Liver (tissue), 9 donors: ENCODE results near the gene TJP1. TPM values are rescaled to one million over a fixed set of nuclear protein-coding genes. Genes with fewer than 3 reads are reported as not detected.
A peak's percentile ranks its signal among the peaks of the same experiment; 100 is the strongest.

Experiments
- DNase-seq: peaks from one replicate; pipeline ENCODE4 v3.0.0-alpha.2; 2017; ENCODE audit warnings: low spot score
- H3K27ac ChIP-seq, 2 donors: one replicate each; pipeline ENCODE4 v1.7.0; 2013; ENCODE audit warnings: inconsistent platforms in 2 of 2, low read length in 2 of 2, control low read depth in 1 of 2, low read depth in 1 of 2, mild to moderate bottlenecking in 1 of 2
- H3K27me3 ChIP-seq, 4 donors: one replicate each; pipeline versions ENCODE4 v1.6.1 to v1.7.0; 2013; ENCODE audit warnings: low read length in 3 of 4, inconsistent platforms in 1 of 4, mild to moderate bottlenecking in 1 of 4, moderate library complexity in 1 of 4; ENCODE audit not compliant: control insufficient read depth in 4 of 4, insufficient read depth in 4 of 4
- H3K36me3 ChIP-seq, 4 donors: one replicate each; pipeline versions ENCODE4 v1.6.1 to v1.7.0; 2013; ENCODE audit warnings: low read length in 3 of 4, mild to moderate bottlenecking in 3 of 4, low read depth in 1 of 4, moderate library complexity in 1 of 4; ENCODE audit not compliant: control insufficient read depth in 4 of 4, insufficient read depth in 3 of 4
- H3K4me1 ChIP-seq, 4 donors: one replicate each; pipeline versions ENCODE4 v1.6.1 to v1.7.0; 2013; ENCODE audit warnings: low read length in 3 of 4, mild to moderate bottlenecking in 3 of 4, moderate library complexity in 1 of 4; ENCODE audit not compliant: control insufficient read depth in 4 of 4, insufficient read depth in 4 of 4
- H3K4me3 ChIP-seq, 3 donors: one replicate each; pipeline versions ENCODE4 v1.6.1 to v1.7.0; 2013; ENCODE audit warnings: low read length in 3 of 3, control low read depth in 1 of 3, low read depth in 1 of 3, mild to moderate bottlenecking in 1 of 3
- H3K9ac ChIP-seq, 2 donors: one replicate each; pipeline ENCODE4 v1.7.0; 2013; ENCODE audit warnings: low read length in 2 of 2, mild to moderate bottlenecking in 2 of 2, moderate library complexity in 2 of 2, control low read depth in 1 of 2, low read depth in 1 of 2
- H3K9me3 ChIP-seq, 4 donors: one replicate each; pipeline versions ENCODE4 v1.6.1 to v1.7.0; 2013; ENCODE audit warnings: low read length in 3 of 4; ENCODE audit not compliant: control insufficient read depth in 4 of 4
- FOXA1 ChIP-seq: IDR thresholded peaks from 2 replicates; pipeline ENCODE4 v1.6.1; 2016; ENCODE audit warnings: antibody characterized with exemption
- FOXA2 ChIP-seq: IDR thresholded peaks from 2 replicates; pipeline ENCODE4 v1.6.1; 2016; ENCODE audit warnings: antibody characterized with exemption
- GABPA ChIP-seq, 2 donors: IDR thresholded peaks in 1 of 2; conservative IDR thresholded peaks in 1 of 2; 2 replicates each; pipeline ENCODE4 v1.6.1; 2016; ENCODE audit warnings: antibody characterized with exemption in 2 of 2, mild to moderate bottlenecking in 1 of 2, moderate library complexity in 1 of 2
- HNF4G ChIP-seq: IDR thresholded peaks from 2 replicates; pipeline ENCODE4 v1.6.1; 2016; ENCODE audit warnings: antibody characterized with exemption
- JUND ChIP-seq, 2 donors: IDR thresholded peaks; 2 replicates each; pipeline ENCODE4 v1.6.1; 2016; ENCODE audit warnings: antibody characterized with exemption in 2 of 2
- NR2F2 ChIP-seq: IDR thresholded peaks from 2 replicates; pipeline ENCODE4 v1.6.1; 2016; ENCODE audit warnings: antibody characterized with exemption
- RXRA ChIP-seq, 2 donors: IDR thresholded peaks; 2 replicates each; pipeline ENCODE4 v1.6.1; 2017 to 2018; ENCODE audit warnings: antibody characterized with exemption in 2 of 2, mild to moderate bottlenecking in 1 of 2
- SP1 ChIP-seq: IDR thresholded peaks from 2 replicates; pipeline ENCODE4 v1.6.1; 2018; ENCODE audit warnings: antibody characterized with exemption, mild to moderate bottlenecking
- TAF1 ChIP-seq: conservative IDR thresholded peaks from 2 replicates; pipeline ENCODE4 v1.6.1; 2016; ENCODE audit warnings: antibody characterized with exemption, mild to moderate bottlenecking
- YY1 ChIP-seq: IDR thresholded peaks from 2 replicates; pipeline ENCODE4 v1.6.1; 2016; ENCODE audit warnings: antibody characterized with exemption, mild to moderate bottlenecking
- WGBS: extraction: QIAGEN DNeasy Blood & Tissue Kit; methylation state at CpG from one replicate; pipeline ENCODE4 v1.1.7; 2013; 5-methylcytosine and 5-hydroxymethylcytosine counted together
- polyA plus RNA-seq, 2 donors: library from polyadenylated mRNA; stranded (reverse) in 1 of 2; unstranded in 1 of 2; fragments of 200-250 nt in 1 of 2; fragments of >200 nt in 1 of 2; fragmentation: Nextera tagmentation in 1 of 2; extraction: Ambion mirVana in 1 of 2; gene quantifications; one replicate each; pipeline versions ENCODE4 v1.2.1 to v1.2.3, GENCODE V29; 2013 to 2015
- total RNA-seq, 2 donors: library from RNA; depleted of rRNA; stranded (reverse); fragments of >200 nt; gene quantifications; one replicate each; pipeline ENCODE4 v1.2.3, GENCODE V29; 2014
- TF ChIP-seq, protein P1 (sequence below): IDR thresholded peaks from 2 replicates; pipeline ENCODE4 v1.6.1; 2016; ENCODE audit warnings: antibody characterized with exemption
- TF ChIP-seq, protein P2 (sequence below): IDR thresholded peaks from 2 replicates; pipeline ENCODE4 v1.6.1; 2016; ENCODE audit warnings: antibody characterized with exemption, mild to moderate bottlenecking
- donor health status: healthy.
- donor health status: healthy.
- donor health status: healthy.
- donor health status: healthy.
- donor health status: healthy.

TJP1 gene
- total and polyA plus RNA-seq, 4 donors: 12.6 to 40.4 (median 16.9) TPM

DNA sequence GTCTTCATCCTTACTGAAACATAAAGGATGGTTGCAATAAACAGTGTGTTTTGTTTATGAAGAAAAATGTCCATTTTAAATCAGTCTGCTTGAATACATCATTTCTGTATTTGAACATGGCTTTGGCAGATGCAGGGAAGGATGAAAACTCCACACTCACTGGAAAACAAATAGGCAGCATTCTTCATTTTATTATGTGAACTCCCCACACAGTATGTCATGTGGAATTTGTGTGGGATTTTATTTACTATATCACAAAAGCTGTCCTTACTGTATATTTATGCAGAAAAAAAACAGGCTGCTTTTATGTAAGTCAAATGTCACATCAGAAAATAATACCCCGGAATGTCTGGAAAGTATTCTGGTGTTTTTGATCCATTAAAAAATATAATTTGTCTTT is 44.1 kb upstream of the TJP1 start:
- Histone ChIP-seq H3K4me1 (peaks cover 0 to 2% (median 0%) of the 10 kb centered on the region in 4 donors), H3K27ac (no peak overlapping the region), H3K4me3 (no peak overlapping the region), H3K27me3 (no peaks in the 10 kb centered on the region), H3K9me3 (no peaks in the 10 kb centered on the region), H3K36me3 (no peaks in the 10 kb centered on the region), H3K9ac (no peak overlapping the region)
- 94% methylated on average over 1 of the region's 1 CpG for WGBS
- TF ChIP-seq NR2F2: no peak
- no peak for TF ChIP-seq TAF1
- DNase-seq: no peak

DNA sequence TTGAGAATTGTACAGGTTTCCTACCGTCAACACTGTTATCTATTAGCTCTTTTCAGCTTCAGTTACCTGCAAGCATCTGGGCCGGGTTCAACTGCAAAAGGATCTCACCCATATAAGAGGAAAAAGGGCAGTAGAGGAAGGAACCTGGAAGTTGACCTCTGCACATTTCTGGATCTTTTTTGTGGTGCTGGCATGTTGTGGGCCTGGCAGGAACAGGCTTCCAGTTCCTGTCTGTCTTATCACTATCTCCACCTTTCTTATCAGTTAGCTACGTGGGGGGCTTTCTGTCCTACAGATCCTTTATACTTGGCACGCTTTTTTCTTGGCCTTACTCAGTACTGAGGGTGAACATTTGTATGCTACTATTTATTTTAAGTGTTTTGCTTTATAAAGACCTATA is 42.2 kb upstream of the TJP1 start:
- no peaks in the 10 kb centered on the region for H3K36me3 ChIP-seq
- H3K27me3 ChIP-seq: no peaks in the 10 kb centered on the region
- WGBS: 74% methylated on average over 4 of the region's 4 CpGs
- no peak overlapping the region for H3K4me3 ChIP-seq
- TF ChIP-seq, protein P1, sequence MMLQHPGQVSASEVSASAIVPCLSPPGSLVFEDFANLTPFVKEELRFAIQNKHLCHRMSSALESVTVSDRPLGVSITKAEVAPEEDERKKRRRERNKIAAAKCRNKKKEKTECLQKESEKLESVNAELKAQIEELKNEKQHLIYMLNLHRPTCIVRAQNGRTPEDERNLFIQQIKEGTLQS: no peak
- TF ChIP-seq NR2F2: peak; percentile 72
- H3K27ac ChIP-seq: no peak overlapping the region
- H3K9me3 ChIP-seq: no peaks in the 10 kb centered on the region
- DNase-seq: no peak
- H3K9ac ChIP-seq: no peak overlapping the region
- peaks cover 0 to 2% (median 0%) of the 10 kb centered on the region in 4 donors for H3K4me1 ChIP-seq

- peaks cover 0 to 2% (median 0%) of the 10 kb centered on the region in 4 donors for H3K4me1 ChIP-seq
- TF ChIP-seq JUND (IDR thresholded peaks at IDR 0.05): no peak
- TF ChIP-seq FOXA2: no peak
- no peak for TF ChIP-seq YY1
- no peak for TF ChIP-seq FOXA1
- TF ChIP-seq GABPA (IDR thresholded peaks at IDR 0.05 in 1 of 2, conservative IDR thresholded peaks at IDR 0.05 in 1 of 2): no peak
- TF ChIP-seq NR2F2: no peak
Measured at GRCh38 chr15:29863438-29863837, 41.2 kb upstream of the TJP1 start.

DNA sequence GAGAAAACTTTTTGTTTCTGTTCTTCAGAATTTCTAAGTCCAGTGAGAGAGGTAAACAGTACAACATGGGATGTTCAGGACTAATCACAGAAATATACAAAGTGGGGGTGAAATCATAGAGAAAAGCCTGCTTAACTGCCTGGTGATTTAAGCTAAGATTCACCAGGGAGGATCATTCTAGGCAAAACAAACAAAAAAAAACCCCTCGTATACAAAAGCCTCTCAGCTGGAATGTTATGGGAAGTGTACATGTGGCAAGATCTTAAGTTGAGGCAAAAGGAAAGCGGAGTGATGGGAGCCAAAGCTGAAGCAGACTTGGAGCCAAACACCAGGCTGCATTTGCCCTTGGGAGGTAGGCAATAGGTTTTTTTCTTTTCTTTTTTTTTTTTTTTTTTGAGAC is 40.0 kb upstream of the TJP1 start:
- Histone ChIP-seq H3K4me3 (no peak overlapping the region), H3K9me3 (no peaks in the 10 kb centered on the region), H3K36me3 (no peaks in the 10 kb centered on the region), H3K4me1 (peaks cover 0 to 2% (median 0%) of the 10 kb centered on the region in 4 donors), H3K27ac (no peak overlapping the region), H3K27me3 (no peaks in the 10 kb centered on the region), H3K9ac (no peak overlapping the region)
- DNase-seq: no peak
- TF ChIP-seq GABPA (IDR thresholded peaks at IDR 0.05 in 1 of 2, conservative IDR thresholded peaks at IDR 0.05 in 1 of 2) (no peak), TAF1 (no peak), HNF4G (no peak), JUND (IDR thresholded peaks at IDR 0.05) (no peak), RXRA (IDR thresholded peaks at IDR 0.05) (no peak), NR2F2 (no peak), SP1 (no peak)
- TF ChIP-seq, protein P2, sequence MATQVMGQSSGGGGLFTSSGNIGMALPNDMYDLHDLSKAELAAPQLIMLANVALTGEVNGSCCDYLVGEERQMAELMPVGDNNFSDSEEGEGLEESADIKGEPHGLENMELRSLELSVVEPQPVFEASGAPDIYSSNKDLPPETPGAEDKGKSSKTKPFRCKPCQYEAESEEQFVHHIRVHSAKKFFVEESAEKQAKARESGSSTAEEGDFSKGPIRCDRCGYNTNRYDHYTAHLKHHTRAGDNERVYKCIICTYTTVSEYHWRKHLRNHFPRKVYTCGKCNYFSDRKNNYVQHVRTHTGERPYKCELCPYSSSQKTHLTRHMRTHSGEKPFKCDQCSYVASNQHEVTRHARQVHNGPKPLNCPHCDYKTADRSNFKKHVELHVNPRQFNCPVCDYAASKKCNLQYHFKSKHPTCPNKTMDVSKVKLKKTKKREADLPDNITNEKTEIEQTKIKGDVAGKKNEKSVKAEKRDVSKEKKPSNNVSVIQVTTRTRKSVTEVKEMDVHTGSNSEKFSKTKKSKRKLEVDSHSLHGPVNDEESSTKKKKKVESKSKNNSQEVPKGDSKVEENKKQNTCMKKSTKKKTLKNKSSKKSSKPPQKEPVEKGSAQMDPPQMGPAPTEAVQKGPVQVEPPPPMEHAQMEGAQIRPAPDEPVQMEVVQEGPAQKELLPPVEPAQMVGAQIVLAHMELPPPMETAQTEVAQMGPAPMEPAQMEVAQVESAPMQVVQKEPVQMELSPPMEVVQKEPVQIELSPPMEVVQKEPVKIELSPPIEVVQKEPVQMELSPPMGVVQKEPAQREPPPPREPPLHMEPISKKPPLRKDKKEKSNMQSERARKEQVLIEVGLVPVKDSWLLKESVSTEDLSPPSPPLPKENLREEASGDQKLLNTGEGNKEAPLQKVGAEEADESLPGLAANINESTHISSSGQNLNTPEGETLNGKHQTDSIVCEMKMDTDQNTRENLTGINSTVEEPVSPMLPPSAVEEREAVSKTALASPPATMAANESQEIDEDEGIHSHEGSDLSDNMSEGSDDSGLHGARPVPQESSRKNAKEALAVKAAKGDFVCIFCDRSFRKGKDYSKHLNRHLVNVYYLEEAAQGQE: no peak
- TF ChIP-seq, protein P1: no peak
- 84% methylated on average over 2 of the region's 2 CpGs for WGBS

More at GRCh38 chr15:29863438-29863837, 41.2 kb upstream of the TJP1 start:
- Histone ChIP-seq H3K4me3 (no peak overlapping the region), H3K27ac (no peak overlapping the region), H3K9ac (no peak overlapping the region), H3K9me3 (no peaks in the 10 kb centered on the region), H3K36me3 (no peaks in the 10 kb centered on the region), H3K27me3 (no peaks in the 10 kb centered on the region)
- no peak for DNase-seq
- WGBS: 94% methylated on average over 4 of the region's 4 CpGs
